Sigmoid colon (tissue), 7 donors: ENCODE data around the gene KRT6C. TPM values are rescaled to one million over a fixed set of nuclear protein-coding genes. Genes with fewer than 3 reads are reported as not detected.

Experiments
- DNase-seq: peaks from one replicate; pipeline ENCODE4 v3.0.0-alpha.2; 2019
- H3K27ac ChIP-seq, 4 donors: fragments of 200-600 bp; sonication (generic); one replicate each; pipeline ENCODE4 v1.5.1; 2016 to 2019; ENCODE audit warnings: mild to moderate bottlenecking in 1 of 4
- H3K27me3 ChIP-seq, 3 donors: fragments of 200-600 bp; sonication (generic); one replicate each; pipeline ENCODE4 v1.5.1; 2019; ENCODE audit warnings: mild to moderate bottlenecking in 1 of 3
- H3K36me3 ChIP-seq, 4 donors: fragments of 200-600 bp; sonication (generic); one replicate each; pipeline ENCODE4 v1.5.1; 2016 to 2019
- H3K4me1 ChIP-seq, 4 donors: fragments of 200-600 bp; sonication (generic); one replicate each; pipeline ENCODE4 v1.5.1; 2017 to 2019
- H3K4me3 ChIP-seq, 4 donors: fragments of 200-600 bp; sonication (generic); one replicate each; pipeline ENCODE4 v1.5.1; 2017 to 2019; ENCODE audit warnings: mild to moderate bottlenecking in 2 of 4, moderate library complexity in 1 of 4
- H3K9me3 ChIP-seq, 4 donors: fragments of 200-600 bp in 3 of 4; sonication (generic) in 3 of 4; one replicate each; pipeline versions ENCODE4 v1.5.1 to v1.6.1; 2013 to 2019
- CTCF ChIP-seq, 4 experiments: fragments of 450-650 bp in 3 of 4; fragments of 200-600 bp in 1 of 4; IDR thresholded peaks; one replicate each; pipeline ENCODE4 v1.5.1; 2016 to 2019; ENCODE audit warnings: antibody characterized with exemption in 4 of 4, mild to moderate bottlenecking in 3 of 4, moderate library complexity in 2 of 4
- EP300 ChIP-seq, 4 donors: sonication (generic); formaldehyde crosslinking; IDR thresholded peaks; one replicate each; pipeline ENCODE4 v1.6.1; 2017; ENCODE audit warnings: antibody characterized with exemption in 4 of 4
- POLR2A ChIP-seq, 2 donors: fragments of 450-650 bp; IDR thresholded peaks; one replicate each; pipeline ENCODE4 v1.6.1; 2016; ENCODE audit warnings: antibody characterized with exemption in 2 of 2, mild to moderate bottlenecking in 2 of 2, moderate library complexity in 2 of 2
- POLR2AphosphoS5 ChIP-seq, 4 donors: sonication (generic); formaldehyde crosslinking; IDR thresholded peaks; one replicate each; pipeline ENCODE4 v1.6.1; 2017; ENCODE audit warnings: antibody characterized with exemption in 4 of 4
- WGBS, 2 donors: extraction: QIAGEN DNeasy Blood & Tissue Kit; methylation state at CpG; one replicate each; pipeline ENCODE4 v1.1.7; 2013; 5-methylcytosine and 5-hydroxymethylcytosine counted together
- intact Hi-C: fragments of 100-400 bp; cut with DNase I; formaldehyde crosslinking; loops from one replicate; pipeline ENCODE4 v1.15.1; 2023
- polyA plus RNA-seq, 3 donors: library from polyadenylated mRNA; stranded (reverse); fragments of 200-250 nt; gene quantifications; one replicate each; pipeline ENCODE4 v1.2.3, GENCODE V29; 2013
- total RNA-seq, 4 donors: library from RNA; depleted of rRNA; stranded (reverse); fragments of >200 nt; gene quantifications; one replicate each; pipeline ENCODE4 v1.1.0, GENCODE V29; 2016
- donor health status: healthy with polysubstance abuse.
- donor health status: Bipolar disorder and iron deficiency.
- donor health status: healthy.

KRT6C gene
- total and polyA plus RNA-seq, 7 donors: 0.60 TPM; not detected in 6

- H3K36me3 ChIP-seq: no peaks in the 10 kb centered on the region
- no peaks in the 10 kb centered on the region for H3K9me3 ChIP-seq
- intact Hi-C loops: no loop called here
- no peak for DNase-seq
- H3K4me1 ChIP-seq: peaks cover 0 to 15% (median 12%) of the 10 kb centered on the region in 4 donors
- TF ChIP-seq EP300 (IDR thresholded peaks at IDR 0.05) (no peak), CTCF (IDR thresholded peaks at IDR 0.05) (no peak), POLR2AphosphoS5 (IDR thresholded peaks at IDR 0.05) (no peak), POLR2A (IDR thresholded peaks at IDR 0.05) (no peak)
- H3K27me3 ChIP-seq: no peaks in the 10 kb centered on the region
- H3K27ac ChIP-seq: no peak within 1 kb of the TSS
- H3K4me3 ChIP-seq: no peak within 1 kb of the TSS
- WGBS, 2 donors: 61 to 81% methylated on average over 20 of the region's 20 CpGs
These were observed 39.4 kb downstream of the KRT6C start, which contains the start of gene KRT75 for GRCh38 chr12:52434081-52434733. Gene KRT75 (minus strand): TSS chr12:52434371. CDS start chr12:52434304, 67 bp downstream.

- H3K4me3 ChIP-seq: no peak overlapping the region
- no peak overlapping the region for H3K27ac ChIP-seq
- H3K36me3 ChIP-seq: no peaks in the 10 kb centered on the region
- intact Hi-C loops: no loop called here
- 91 to 93% methylated on average over 12 of the region's 12 CpGs for WGBS, 2 donors
- H3K4me1 ChIP-seq: peaks cover 0 to 15% (median 12%) of the 10 kb centered on the region in 4 donors
- TF ChIP-seq POLR2AphosphoS5 (IDR thresholded peaks at IDR 0.05) (no peak), CTCF (IDR thresholded peaks at IDR 0.05) (no peak), EP300 (IDR thresholded peaks at IDR 0.05) (no peak)
- H3K27me3 ChIP-seq: no peaks in the 10 kb centered on the region
- no peak for DNase-seq
- no peaks in the 10 kb centered on the region for H3K9me3 ChIP-seq
These were observed 40.0 kb downstream of the KRT6C start for GRCh38 chr12:52433501-52434080.

- H3K9me3 ChIP-seq: no peaks in the 10 kb centered on the region
- H3K4me3 ChIP-seq: no peak overlapping the region
- DNase-seq: no peak
- TF ChIP-seq POLR2A (IDR thresholded peaks at IDR 0.05): no peak
- no peak for TF ChIP-seq EP300 (IDR thresholded peaks at IDR 0.05)
- no peak for TF ChIP-seq CTCF (IDR thresholded peaks at IDR 0.05)
- TF ChIP-seq POLR2AphosphoS5 (IDR thresholded peaks at IDR 0.05): no peak
- intact Hi-C loops: no loop called here
- H3K36me3 ChIP-seq: no peaks in the 10 kb centered on the region
- WGBS, 2 donors: 85 to 93% methylated on average over 6 of the region's 6 CpGs
- H3K27ac ChIP-seq: no peak overlapping the region
- no peaks in the 10 kb centered on the region for H3K27me3 ChIP-seq
- H3K4me1 ChIP-seq: peaks cover 0 to 17% (median 12%) of the 10 kb centered on the region in 4 donors
These were observed 40.9 kb downstream of the KRT6C start for GRCh38 chr12:52432559-52433207.

GRCh38 chr12:52428121-52428520 lies 45.5 kb downstream of the KRT6C start:
- DNase-seq: no peak
- no peak overlapping the region for H3K27ac ChIP-seq
- no peaks in the 10 kb centered on the region for H3K9me3 ChIP-seq
- no peak overlapping the region for H3K4me3 ChIP-seq
- H3K36me3 ChIP-seq: no peaks in the 10 kb centered on the region
- intact Hi-C loops: no loop called here
- no peaks in the 10 kb centered on the region for H3K27me3 ChIP-seq
- peaks cover 0 to 47% (median 25%) of the 10 kb centered on the region in 4 donors for H3K4me1 ChIP-seq
- TF ChIP-seq CTCF (IDR thresholded peaks at IDR 0.05) (no peak), POLR2A (IDR thresholded peaks at IDR 0.05) (no peak), POLR2AphosphoS5 (IDR thresholded peaks at IDR 0.05) (no peak), EP300 (IDR thresholded peaks at IDR 0.05) (no peak)
- 82 to 84% methylated on average over 10 of the region's 10 CpGs for WGBS, 2 donors
